Psoas muscle (tissue), 8 donors: Measurements from ENCODE around the gene ABCG4. TPM values are rescaled to one million over a fixed set of nuclear protein-coding genes. Genes with fewer than 3 reads are reported as not detected.

Experiments used
- ATAC-seq, 4 donors: fragments of 200-7000 bp; cut with Tn5 transposase; one replicate each; pipeline ENCODE4 v1.9.1; 2020; ENCODE audit warnings: moderate library complexity in 3 of 4, mild to moderate bottlenecking in 2 of 4
- DNase-seq, 2 donors: peaks; one replicate each; pipeline ENCODE4 v3.0.0-alpha.2; 2020
- H3K27ac ChIP-seq: fragments of 200-600 bp; one replicate; pipeline ENCODE4 v1.8.0; 2022
- H3K27me3 ChIP-seq, 3 donors: fragments of 200-600 bp in 1 of 3; one replicate each; pipeline versions ENCODE4 v1.6.1 to v1.8.0; 2013 to 2022; ENCODE audit warnings: low read length in 2 of 3, mild to moderate bottlenecking in 2 of 3, moderate library complexity in 1 of 3; ENCODE audit not compliant: insufficient read depth in 3 of 3
- H3K36me3 ChIP-seq, 2 donors: fragments of 200-600 bp in 1 of 2; one replicate each; pipeline versions ENCODE4 v1.6.1 to v1.8.0; 2013 to 2022; ENCODE audit warnings: low read depth in 1 of 2, mild to moderate bottlenecking in 1 of 2, moderate library complexity in 1 of 2; ENCODE audit not compliant: insufficient read depth in 1 of 2
- H3K4me1 ChIP-seq: fragments of 200-600 bp; one replicate; pipeline ENCODE4 v1.8.0; 2022
- H3K4me3 ChIP-seq: fragments of 200-600 bp; one replicate; pipeline ENCODE4 v1.8.0; 2022; ENCODE audit warnings: mild to moderate bottlenecking
- H3K9me3 ChIP-seq: fragments of 200-600 bp; one replicate; pipeline ENCODE4 v1.8.0; 2022
- CTCF ChIP-seq: fragments of 200-600 bp; IDR thresholded peaks from one replicate; pipeline ENCODE4 v1.8.0; 2022; ENCODE audit warnings: antibody characterized with exemption
- WGBS, 3 donors: extraction: QIAGEN DNeasy Blood & Tissue Kit; methylation state at CpG; one replicate each; pipeline versions ENCODE4 v1.1.6 to v1.1.7; 2013; 5-methylcytosine and 5-hydroxymethylcytosine counted together
- intact Hi-C, 2 donors: fragments of 100-400 bp; cut with DNase I; formaldehyde crosslinking; loops; one replicate each; pipeline versions ENCODE4 v1.11.0 to v1.14.2; 2022
- long read RNA-seq, 2 donors: library from polyadenylated mRNA; unstranded; transcript quantifications; one replicate each; pipeline ENCODE4 v2.0.0, GENCODE V29; 2021
- polyA plus RNA-seq, 3 donors: library from polyadenylated mRNA; stranded (reverse); fragments of 200-250 nt; gene quantifications; one replicate each; pipeline ENCODE4 v1.2.3, GENCODE V29; 2013
- total RNA-seq, 4 donors: library from RNA; stranded (reverse); fragmentation: NEBNext Ultra II Directional in 2 of 4; extraction: Animal tissue kit (Norgen Biotek cat#: 25700) in 2 of 4; gene quantifications; one replicate each; pipeline versions ENCODE4 v1.2.1 to v1.2.4, GENCODE V29; 2021 to 2023
- donor health status: healthy with polysubstance abuse.
- donor health status: DM: no; HTN: no; CAD: no; lungs with moderate emphysema.
- donor health status: Bipolar disorder and iron deficiency.
- donor health status: healthy.
- donor health status: DM: yes; HTN: yes; CAD: no.
- donor health status: DM: no; HTN: no; CAD: no.
- donor health status: DM: no; HTN: no; CAD: no.
- donor health status: DM: yes; HTN: yes; CAD: no.

The ABCG4 gene
- total RNA-seq (under 1 TPM in 3 of 4 donors, not detected in 1; 0.12 to 0.38 (median 0.30) TPM), polyA plus RNA-seq (under 1 TPM; 0.03 to 0.22 (median 0.08) TPM)
- long read RNA-seq, donor 1, result 0 reads
- long read RNA-seq, donor 2, result 0 reads

- Histone ChIP-seq H3K27ac (no peak within 1 kb of the TSS), H3K36me3 (no peaks in the 10 kb centered on the region), H3K4me1 (peaks cover 9% of the 10 kb centered on the region), H3K9me3 (no peaks in the 10 kb centered on the region), H3K27me3 (peaks cover 0 to 10% (median 0%) of the 10 kb centered on the region in 3 donors), H3K4me3 (peak within 1 kb of the TSS; percentile 77)
- WGBS, 3 donors, result 1 to 2% (median 1%) methylated on average over 33 to 73 of the region's 73 CpGs
- no peak for TF ChIP-seq CTCF
- DNase-seq (peak in 1 of 2 donors; percentile 33), ATAC-seq (peak; percentile 44 to 70 (median 54))
- intact Hi-C loops, result loop anchor here (5.0 to 10.0 kb wide), 3 partner anchors 43 to 176 kb away; no protein-coding TSS in a partner anchor
Observed at GRCh38 chr11:119149018-119149785, at the start of gene ABCG4. ABCG4 (plus strand) TSS chr11:119149052; CDS start chr11:119149966, 914 bp downstream.

DNA sequence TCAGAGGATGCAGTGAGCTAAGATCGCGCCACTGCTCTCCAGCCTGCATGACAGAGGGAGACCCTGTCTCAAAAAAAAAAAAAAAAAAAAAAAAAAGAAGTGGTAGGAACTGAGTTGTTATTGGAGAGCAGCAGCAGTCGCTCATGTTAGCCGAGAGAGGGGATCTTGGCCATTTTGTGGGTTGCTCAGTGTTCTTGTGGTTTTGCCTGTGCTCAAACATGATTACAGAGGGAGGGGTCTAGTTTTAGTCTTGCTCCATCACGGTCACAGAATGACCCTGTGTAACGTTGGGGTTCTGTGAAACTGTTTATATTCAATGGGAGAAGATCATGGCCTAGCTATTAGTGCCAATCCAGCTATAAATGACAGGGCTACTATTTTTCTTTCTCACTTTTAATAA is 49.1 kb upstream of the ABCG4 start:
- Histone ChIP-seq H3K36me3 (peaks cover 4 to 33% of the 10 kb centered on the region in 2 donors), H3K4me1 (peaks cover 27% of the 10 kb centered on the region), H3K27ac (no peak overlapping the region), H3K9me3 (no peaks in the 10 kb centered on the region), H3K27me3 (no peaks in the 10 kb centered on the region), H3K4me3 (no peak overlapping the region)
- WGBS, 3 donors, result 76 to 80% (median 79%) methylated on average over 6 of the region's 6 CpGs
- TF ChIP-seq CTCF, result no peak
- intact Hi-C loops, result loop anchor here in 1 of 2 donors (5.0 kb wide), 1 partner anchor 98 kb away; no protein-coding TSS in a partner anchor
- DNase-seq, result no peak
- ATAC-seq, result no peak

DNA sequence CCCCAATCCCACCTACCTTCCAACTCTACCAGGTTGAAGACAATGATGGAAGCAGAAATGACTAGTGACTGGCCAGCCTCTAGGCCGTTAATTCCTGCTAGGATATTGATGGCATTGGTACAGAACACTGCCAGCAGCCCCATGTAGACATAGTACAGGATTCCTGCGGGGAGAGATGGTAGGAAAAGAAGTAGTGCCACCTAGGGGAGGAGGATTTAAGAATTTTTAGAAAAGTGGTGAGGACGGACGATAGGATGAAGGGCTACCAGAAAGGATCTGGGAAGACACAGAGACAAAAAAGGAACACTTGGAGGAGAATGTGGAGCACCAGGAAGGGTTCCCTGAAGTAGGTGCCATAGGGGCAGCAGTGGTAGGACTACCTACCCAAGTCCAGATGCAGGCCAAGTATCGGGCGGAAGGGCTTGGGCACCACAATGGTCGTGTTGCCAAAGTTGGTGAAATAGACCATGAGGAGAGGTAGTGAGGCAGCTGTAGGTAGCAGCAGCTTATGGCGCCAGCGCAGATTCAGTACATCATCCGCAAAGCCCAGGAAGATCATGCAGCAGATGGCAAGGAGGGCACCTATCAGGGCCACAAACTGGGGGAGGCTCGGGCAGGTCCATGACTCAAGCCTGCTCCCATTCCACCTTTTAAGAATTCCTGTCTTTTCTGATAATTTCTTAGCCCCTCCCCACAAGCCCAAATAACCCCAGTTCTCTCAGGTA is 48.4 kb upstream of the ABCG4 start:
- no peaks in the 10 kb centered on the region for H3K27me3 ChIP-seq
- ATAC-seq (no peak), DNase-seq (no peak)
- H3K9me3 ChIP-seq, result no peaks in the 10 kb centered on the region
- peak overlapping the region; percentile 97 for H3K4me3 ChIP-seq
- TF ChIP-seq CTCF, result no peak
- intact Hi-C loops, result loop anchor here in 1 of 2 donors (5.0 kb wide), 1 partner anchor 97 kb away; no protein-coding TSS in a partner anchor
- peaks cover 27% of the 10 kb centered on the region for H3K4me1 ChIP-seq
- H3K36me3 ChIP-seq, result peaks cover 4 to 33% of the 10 kb centered on the region in 2 donors
- WGBS, 3 donors, result 52 to 57% (median 52%) methylated on average over 11 of the region's 11 CpGs
- no peak overlapping the region for H3K27ac ChIP-seq

GRCh38 chr11:119100994-119101758 is 47.7 kb upstream of the ABCG4 start:
- Histone ChIP-seq H3K4me3 (peak overlapping the region; percentile 97), H3K27ac (peak overlapping the region; percentile 90), H3K36me3 (peaks cover 4 to 33% of the 10 kb centered on the region in 2 donors), H3K9me3 (no peaks in the 10 kb centered on the region), H3K27me3 (no peaks in the 10 kb centered on the region), H3K4me1 (peaks cover 24% of the 10 kb centered on the region)
- intact Hi-C loops, result loop anchor here in 1 of 2 donors (5.0 kb wide), 1 partner anchor 96 kb away; no protein-coding TSS in a partner anchor
- WGBS, 3 donors, result 1 to 2% (median 1%) methylated on average over 29 of the region's 29 CpGs
- ATAC-seq (peak; percentile 36 to 58 (median 40)), DNase-seq (no peak)
- TF ChIP-seq CTCF, result peak; percentile 8
